Measurements from ENCODE around the gene SMIM33.

DNA sequence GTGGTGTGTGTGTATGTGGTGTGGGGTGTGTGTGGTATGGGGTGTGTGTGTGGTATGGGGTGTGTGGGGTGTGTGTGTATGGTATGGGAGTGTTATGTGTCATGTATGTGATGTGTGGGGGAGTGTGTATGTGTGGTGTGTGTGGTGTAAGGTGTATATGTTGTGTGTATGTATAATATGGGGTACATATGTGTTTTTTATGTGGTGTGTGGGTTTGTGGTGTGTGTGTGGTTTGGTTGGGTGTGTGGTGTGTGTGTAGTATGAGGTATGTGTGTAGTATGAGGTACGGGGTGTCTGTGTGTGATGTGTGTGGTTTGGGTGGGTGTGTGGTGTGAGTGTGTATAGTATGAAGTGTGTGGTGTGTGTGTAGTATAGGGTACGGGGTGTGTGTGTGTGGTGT is 19.6 kb upstream of the SMIM33 start:
- TF ChIP-seq CTCF (conservative IDR thresholded peaks at IDR 0.05), result no peak
- TF ChIP-seq EZH2 (IDR thresholded peaks at IDR 0.05; ENCODE audit: low read depth), result no peak
